ENCODE results near the gene ABCC1.
A peak's percentile ranks its signal among the peaks of the same experiment; 100 is the strongest.
"Not testable (repeated sequence)": the region's sequence is repeated elsewhere in the genome, so short reads cannot be mapped to it uniquely, and the experiment has no call there.

The ABCC1 gene

DNA sequence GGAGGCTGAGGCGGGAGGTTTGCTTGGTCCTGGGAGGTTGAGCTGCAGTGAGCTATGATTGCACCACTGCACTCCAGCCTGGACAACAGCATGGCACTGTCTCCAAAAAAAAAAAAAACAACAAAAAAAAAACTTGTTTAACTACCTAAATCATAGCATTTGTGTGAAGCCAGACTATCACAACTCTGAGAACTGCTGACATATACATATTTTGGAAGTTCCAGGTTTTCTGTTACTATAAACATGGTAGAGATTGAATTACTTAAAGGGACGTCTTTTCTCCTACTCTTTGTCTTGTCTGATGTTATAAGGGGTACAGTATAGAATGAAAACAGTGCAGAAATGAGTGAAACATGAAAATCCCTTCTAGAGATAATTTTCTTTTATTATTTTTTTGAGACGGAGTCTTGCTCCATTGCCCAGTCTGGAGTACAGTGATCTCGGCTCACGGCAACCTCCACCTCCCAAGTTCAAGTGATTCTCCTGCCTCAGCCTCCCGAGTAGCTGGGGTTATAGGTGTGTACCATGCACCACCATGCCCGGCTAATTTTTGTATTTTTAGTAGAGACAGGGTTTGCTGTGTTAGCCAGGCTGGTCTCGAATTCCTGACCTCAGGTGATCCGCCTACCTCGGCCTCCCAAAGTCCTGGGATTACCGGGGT is 18.4 kb downstream of the ABCC1 start:
- no peak for DNase-seq

DNA sequence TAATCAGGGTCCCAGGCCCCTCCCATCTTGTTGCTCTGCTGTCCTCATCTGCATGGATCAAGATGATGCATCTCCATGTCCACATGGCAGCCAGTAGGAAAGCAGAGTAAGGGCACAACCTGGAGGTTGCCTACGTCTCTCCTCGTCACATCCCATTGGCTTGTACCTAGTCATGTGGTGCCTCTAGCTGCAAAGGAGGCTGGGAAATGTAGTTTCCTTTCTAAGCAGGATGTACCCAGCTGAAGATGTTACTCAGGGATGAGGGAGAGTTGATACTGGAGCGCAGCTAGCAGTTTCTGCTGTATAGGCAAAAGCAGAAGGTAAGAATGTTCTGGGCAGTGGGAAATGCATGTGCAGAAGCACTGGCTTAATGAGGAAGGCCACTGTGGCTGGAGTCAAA is 20.8 kb downstream of the ABCC1 start:
- peak; percentile 22 for DNase-seq

DNA sequence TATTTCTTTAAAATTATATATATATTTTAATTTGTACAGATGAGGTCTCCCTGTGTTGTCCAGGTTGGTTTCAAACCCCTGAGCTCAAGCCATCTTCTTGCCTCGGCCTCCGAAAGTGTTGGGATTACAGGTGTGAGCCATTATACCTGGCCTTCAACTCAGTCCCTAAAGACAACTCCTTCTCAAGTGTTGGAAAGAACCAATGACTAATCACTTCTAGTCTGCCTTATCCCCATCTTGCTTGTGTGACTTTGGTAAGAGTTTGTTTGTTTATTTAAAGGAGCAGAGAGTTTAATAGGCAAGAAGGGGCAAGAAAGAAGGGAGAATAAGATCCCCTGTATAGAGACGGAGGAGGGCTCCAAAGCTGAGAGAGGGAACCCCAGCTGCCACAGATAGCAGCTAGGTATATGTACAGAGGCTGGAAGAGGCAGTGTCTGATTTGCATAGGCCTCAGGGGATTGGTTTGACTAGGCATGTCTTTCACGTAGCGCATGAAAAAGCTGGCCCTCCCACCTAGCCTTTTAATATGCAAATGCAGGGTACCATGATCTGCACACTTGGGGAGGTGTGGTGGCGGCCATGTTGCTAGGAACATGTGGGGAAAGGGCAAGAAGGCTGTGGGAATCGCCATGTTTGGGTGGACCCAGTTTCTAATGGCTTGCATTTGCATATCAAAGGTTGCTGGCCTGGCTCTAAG is 21.5 kb downstream of the ABCC1 start:
- DNase-seq, result no peak

DNA sequence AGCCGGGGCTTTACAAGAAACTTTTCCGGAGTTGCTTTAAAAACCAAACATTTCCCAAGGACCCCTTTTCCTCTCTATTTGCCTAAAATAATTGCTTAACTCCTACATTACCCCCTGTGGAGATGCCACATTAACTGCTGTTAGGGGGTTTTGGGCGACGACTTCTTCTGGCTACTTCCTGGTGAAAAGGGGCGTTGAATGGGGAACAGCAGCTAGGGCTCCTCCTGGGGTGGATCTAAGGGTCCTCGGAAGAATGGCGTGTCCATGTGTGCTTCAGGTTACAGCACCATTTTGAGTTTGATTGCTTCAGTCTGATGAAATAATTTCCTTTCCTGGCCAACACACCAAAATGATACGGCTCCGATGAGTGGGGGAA is 22.0 kb downstream of the ABCC1 start:
- DNase-seq, result no peak

DNA sequence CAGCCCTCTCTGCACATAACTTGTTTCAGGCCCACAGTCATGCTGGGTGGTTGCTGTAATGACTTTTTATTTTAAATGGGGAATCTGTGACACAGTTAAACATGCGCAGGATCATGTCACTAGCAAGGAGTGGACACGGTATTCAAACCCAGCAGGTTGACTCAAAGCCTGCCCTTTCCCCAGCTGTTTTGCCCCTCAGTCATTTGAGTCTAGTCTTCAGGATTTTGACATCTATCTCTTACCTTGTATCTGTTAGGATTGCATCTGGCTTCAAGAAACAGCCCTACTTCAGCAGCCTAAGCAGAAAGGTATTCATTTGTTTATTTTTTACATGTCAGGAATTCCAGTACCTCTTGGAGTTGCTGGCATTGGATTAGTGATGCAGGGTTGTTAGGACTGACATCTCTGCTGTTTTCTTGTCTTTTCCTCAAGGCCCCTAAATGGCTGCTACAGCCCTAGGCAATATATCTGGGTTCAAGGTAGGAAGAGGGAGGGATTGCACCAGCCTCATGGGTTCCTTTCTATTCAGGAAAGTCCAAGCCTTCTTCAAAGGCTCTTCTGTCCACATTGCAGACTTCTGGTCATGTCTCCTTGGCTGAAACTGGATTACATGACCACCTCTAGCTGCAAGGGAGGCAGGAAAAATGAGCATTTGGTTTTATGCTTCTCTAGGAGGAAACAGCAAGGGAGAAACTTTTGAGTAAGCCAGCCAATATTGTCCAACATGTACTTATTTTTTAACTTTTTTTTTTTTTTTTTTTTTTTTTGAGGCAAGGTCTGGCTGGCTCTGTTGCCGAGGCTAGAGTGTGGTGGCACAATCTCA is 22.8 kb downstream of the ABCC1 start:
- DNase-seq, result no peak

DNA sequence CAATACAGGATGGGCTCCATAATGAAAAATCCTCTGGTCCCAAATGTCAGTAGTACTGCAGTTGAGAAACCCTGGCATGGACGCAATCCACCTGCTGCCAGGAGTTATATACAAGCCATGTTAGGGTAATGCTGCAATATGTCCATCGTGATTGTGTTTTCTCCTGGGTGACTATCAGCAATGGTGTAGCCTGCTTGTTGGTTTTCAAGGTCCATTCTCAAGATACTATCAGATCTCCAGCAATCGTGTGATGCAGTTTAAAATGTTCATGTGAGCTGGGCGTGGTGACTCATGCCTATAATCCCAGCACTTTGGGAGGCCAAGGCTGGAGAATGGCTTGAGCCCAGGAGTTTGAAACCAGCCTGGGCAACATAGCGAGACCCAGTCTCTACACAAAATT is 24.0 kb downstream of the ABCC1 start:
- no peak for DNase-seq

DNA sequence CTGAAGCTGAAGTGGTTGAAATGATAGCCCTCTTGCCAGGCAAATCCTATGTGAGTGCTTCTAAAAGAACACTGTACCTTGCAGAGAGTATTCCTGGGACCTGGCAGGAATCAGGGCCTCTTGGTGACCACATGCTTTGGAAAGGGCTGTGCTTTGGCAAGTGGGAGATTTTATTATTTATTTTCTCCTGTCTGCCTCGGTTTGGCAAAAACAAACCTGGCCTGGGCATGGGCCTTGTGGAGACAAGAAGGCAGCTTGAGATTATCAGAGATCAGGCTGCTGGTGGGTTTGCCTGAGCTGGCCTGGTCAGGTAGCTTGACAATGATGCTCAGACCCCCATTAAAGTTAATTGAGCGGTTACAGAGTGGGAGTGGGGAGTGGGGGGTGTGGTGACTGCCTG is 24.6 kb downstream of the ABCC1 start:
- no peak for DNase-seq

DNA sequence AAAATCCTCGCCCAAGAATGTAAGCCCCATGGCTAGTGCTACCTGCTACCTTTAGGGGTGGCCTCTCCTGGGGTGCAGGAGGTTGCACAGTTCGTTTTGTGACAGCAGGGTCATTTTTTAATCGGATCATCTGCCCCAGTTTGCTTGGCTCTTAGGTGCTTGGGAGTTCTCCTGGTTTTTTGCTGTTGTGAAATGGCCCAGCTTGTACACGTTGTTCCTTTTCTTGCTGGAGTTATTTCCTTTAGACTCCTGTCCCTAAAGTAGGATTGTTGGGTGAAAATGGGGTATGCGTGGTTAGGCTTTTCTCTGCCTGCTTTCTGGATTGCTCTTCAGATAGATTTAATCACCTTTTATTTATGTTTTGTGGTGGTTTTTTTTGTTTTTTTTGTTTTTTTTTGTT is 25.8 kb downstream of the ABCC1 start:
- DNase-seq, result no peak

DNA sequence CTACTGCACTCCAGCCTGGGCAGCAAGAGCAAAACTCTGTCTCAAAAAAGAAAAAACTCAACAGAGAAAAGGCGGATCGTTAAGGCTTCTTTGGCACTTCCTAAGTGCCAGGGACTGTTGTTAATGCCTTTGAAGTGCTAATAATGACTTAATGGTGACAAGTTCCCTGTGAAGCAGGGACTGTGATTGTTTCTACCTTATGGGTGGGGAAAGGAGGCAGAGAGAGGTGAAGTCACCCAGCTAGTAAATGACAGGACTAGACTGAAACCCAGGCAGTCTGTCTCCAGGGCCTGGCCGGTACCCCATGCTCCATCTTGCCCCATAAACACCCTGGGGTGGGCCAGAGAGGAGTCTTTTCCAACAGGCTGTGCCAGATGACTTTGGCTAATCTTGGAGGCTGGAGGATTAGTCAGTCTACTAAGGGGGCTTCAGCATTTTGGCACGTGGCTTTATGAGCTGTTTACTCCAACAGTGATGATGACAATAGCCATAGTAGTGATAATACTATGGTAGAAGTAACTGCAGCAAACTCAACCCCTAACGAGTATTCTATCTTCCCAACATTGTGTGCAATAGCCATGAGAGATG is 26.9 kb downstream of the ABCC1 start:
- no peak for DNase-seq

DNA sequence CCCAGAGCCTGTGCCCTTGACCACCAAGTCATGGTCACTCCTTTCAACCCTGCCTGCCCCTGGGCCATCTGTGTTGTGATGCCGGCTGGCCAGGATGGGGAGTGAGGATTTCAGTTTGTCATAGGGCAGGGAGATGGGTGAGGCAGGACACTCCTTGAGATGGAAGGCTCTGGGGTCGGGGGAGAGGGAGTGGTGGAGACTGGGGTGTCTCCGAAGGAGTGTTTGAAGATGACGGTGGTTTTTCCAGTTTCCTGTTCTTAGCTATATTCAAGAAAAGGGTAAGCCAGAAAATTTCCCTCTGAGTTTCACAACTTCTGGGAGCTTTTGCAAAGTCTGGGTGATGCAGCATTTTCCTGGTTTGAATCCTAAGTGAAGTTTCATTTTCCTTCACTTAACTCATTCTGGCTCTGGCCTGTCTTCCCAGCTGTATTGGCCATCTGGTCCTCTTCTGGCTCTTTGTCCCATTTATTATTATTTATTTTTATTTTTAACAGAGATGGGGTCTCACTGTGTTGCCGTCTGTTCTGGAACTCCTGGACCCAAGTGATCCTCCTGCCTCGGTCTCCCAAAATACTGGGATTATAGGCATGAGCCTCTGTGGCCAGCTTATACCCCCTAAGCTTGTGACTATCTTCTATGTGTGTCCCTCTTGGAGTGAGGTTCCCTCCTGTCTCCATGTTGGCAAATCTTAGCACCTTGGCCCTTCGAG is 27.7 kb downstream of the ABCC1 start:
- DNase-seq, result no peak

DNA sequence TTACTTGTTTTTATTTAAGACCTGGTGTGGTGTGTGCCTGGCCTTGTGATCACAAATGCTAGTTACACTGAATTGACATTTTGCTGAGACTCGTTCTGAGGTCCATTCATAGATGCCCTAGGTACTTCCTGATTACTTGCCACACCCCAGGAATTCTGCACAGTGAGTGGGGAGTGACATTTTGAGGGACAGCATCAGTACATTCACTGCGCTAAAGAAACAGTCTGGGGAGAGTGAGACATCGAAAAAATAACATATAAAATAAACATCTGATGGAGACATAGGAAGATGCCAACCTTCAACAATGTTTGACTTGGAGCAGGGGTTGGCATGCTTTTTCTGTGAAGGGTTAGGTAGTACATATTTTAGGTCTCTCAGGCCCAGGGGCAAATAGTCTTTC is 30.4 kb downstream of the ABCC1 start:
- no peak for DNase-seq

DNA sequence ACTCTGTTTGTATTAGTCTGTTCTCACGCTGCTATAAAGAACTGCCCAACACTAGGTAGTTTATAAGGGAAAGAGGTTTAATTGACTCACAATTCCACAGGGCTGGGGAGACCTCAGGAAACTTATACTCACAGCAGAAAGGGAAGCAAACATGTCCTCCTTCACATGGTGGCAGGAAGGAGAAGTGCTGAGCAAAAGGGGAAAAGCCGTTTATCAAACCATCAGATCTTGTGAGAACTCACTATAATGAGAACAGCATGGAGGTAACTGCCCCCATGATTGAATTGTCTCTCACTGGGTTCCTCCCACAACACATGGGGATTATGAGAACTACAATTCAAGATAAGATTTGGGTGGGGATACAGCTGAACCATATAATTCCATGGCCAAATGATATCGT is 30.9 kb downstream of the ABCC1 start:
- no peak for DNase-seq

DNA sequence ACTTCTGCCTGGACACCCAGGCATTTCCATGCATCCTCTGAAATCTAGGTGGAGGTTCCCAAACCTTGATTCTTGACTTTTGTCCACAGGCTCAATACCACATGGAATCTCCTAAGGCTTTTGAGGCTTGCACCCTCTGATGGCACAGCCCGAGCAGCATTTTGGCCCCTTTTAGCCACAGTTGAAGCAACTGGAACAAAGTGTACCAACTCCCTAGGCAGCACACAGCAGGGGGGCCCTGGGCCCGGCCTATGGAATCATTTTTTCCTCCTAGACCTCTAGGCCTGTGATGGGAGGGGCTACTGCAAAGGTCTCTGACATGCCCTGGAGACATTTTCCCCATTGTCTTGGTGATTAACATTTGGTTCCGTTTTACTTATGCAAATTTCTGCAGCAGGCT is 32.0 kb downstream of the ABCC1 start:
- DNase-seq, result no peak

DNA sequence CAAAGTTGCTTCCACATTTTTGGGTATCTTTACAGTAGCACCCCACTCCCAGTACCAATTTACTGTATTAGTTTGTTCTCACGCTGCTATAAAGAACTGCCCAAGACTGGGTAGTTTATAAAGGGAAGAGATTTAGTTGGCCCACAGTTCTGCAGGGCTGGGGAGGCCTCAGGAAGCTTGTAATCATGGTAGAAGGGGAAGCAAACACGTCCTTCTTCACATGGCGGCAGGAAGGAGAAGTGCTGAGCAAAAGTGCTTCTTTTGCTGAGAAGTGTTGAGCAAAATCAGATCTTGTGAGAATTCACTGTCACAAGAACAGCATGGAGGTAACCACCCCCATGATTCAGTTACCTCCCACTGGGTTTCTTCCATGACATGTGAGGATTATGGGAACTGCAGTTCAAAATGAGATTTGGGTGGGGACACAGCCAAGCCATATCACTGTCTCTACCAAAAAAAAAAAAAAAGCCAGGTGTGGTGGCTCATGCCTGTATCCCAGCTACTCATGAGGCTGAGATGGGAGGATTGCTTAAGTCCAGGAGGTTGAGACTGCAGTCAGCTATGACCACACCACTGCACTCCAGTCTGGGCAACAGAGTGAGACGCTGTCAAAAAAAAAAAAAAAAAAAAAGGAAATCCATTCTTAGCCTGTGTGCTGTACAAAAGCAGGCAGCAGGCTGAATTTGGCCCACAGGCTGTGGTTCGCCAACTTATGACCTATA is 32.9 kb downstream of the ABCC1 start:
- not testable (repeated sequence) for DNase-seq

DNA sequence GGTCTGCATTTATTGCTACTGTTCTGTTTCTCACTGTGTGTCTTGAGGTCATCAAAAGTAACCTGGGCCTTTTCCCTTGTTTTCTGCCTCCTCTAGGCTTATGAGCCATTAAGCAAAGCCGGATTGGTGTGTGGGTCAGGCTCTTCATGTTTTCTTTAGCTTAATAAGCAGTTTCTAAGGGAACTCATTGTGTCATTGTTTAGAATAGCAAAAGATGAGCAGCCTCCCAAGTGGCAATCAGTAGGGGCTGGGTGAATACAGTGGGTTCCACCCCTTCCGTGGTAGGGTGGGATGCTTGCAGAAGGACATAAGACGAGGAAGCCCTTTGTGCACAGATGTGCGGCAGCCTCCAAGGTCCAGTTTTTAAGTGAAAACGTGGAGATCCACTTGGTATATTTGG is 34.5 kb downstream of the ABCC1 start:
- no peak for DNase-seq

DNA sequence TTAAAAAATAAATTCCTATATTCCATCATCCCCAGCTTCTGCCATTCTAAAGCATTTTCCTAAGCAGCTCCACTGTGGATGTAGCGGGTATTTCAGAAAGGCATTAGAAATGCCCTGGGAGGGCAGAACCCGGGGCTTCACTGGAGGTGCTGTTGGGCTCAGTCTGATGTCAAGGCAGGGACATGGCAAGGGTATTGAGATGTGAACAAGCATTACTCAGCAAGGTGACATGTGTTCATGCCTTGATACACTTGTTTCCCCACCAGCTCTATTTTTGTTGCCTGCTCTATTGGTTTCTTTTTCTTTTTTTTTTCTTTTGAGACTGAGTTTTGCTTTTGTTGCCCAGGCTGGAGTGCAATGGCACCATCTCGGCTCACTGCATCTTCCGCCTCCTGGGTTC is 35.7 kb downstream of the ABCC1 start:
- no peak for DNase-seq

DNA sequence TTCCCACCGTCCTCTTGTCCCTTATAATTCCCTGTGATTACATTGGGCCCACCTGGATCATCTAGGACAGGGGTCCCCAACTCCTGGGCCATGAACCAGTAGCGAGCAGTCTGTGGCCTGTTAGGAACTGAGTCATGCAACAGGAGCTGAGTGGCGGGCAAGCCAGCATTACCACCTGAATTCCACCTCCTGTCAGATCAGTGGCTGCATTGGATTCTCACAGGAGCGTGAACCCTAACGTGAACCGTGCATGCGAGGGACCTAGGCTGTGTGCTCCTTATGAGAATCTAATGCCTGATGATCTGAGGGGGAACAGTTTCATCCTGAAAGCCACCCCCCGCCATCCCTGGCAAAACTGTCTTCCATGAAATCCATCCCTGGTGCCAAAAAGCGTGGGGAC is 36.8 kb downstream of the ABCC1 start:
- DNase-seq, result no peak

DNA sequence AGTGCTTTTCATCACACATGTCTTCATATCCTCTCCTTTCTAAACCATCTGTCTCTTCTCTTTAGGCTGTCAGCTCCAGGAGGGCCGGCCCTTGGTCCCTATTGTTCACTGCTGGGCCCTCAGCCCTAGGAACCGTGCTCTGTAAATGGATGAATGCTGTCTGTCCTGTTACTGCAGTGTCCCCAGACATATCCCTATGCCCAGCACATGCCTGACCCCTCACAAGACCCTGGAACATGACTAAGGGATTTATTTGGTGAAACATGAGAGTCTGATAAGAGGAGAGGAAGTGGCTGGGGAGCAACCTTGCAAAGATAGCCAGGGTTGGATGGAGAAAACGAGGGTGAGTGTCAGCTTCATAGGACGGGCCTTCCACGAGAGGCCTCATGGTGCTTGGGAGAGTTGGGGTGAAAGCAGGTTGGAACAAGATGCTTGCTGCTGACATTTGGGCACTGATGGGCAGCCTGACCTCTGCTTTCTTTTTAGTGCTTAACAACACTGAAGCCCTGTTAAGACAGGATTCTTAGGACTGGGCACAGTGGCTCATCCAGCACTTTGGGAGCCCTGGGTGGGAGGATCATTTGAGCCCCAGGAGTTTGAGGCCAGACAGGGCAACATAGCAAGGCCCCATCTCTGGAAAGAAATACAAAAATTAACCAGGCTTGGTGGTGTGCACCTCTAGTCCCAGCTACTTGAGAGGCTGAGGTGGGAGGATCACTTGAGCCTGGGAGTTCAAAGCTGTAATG is 39.0 kb downstream of the ABCC1 start:
- no peak for DNase-seq

DNA sequence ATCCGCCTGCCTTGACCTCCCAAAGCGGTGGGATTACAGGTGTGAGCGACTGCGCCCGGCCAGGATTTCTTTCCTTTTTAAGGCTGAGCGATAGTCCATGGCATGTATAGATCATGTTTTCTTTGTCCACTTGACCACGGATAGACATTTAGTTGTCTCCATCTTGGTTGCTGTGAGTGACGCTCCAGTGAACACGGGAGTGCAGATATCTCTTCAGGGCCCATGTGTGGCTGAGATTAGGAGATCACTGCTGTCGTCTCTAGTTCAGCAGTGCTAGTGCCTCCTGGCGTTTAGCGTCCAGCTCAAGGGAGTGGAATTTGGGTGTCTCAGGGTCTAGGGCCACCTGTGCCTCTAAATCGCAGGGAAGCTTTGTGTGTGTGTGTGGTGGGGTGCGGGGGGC is 41.5 kb downstream of the ABCC1 start:
- no peak for DNase-seq

DNA sequence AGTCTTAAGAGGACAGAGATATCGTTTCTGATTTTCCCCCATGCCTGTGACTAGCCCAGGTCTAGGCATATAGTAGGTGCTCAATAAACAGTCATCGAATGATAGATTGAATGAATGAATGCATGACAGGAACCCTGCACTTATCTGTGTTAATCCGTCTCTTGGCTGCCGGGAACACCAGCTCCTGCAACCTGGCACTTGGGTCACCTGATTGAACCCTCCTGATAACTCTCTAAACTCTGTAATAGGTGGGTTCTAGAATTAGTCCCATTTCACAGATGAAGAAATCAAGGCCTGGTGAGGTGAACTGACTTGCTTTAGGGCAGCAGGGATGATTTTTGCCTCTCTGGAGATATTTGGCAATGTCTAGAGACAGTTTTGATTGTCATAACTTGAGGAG is 43.7 kb downstream of the ABCC1 start:
- DNase-seq, result no peak

DNA sequence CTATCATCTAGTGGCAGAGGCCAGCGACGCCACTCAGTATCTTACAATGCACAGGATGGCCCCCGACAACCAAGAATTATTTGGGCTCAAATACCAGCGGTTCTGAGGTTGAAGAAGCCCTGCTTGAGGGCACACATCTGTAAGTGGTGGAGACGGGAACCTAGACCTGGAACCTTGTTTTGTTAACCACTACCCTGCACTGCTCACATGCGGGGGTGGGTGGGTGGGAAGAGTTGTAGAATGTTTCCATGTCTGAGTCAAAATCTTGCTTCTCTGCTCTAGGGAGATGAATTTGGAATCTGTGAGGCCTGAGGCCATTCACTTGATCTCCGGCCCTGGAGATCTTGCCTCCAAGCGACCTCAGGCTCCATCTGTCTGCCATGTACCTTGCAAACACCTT is 44.1 kb downstream of the ABCC1 start:
- no peak for DNase-seq

All from CD4-positive, alpha-beta T cell treated with Interleukin-6 for 4 hours (primary cell).